Fibroblast of lung (primary cell): Measurements from ENCODE around the gene JKAMP.

Experiments used
- EZH2 ChIP-seq: IDR thresholded peaks from 2 replicates; pipeline ENCODE4 v1.5.1; 2012; ENCODE audit warnings: low read length, control low read depth, mild to moderate bottlenecking; ENCODE audit errors: missing control alignments
- TF ChIP-seq, protein P1 (sequence below), 2 donors: IDR thresholded peaks in 1 of 2; conservative IDR thresholded peaks in 1 of 2; 1 replicate in 1 of 2; 2 replicates in 1 of 2; pipeline ENCODE4 v1.5.1; 2011 to 2012; ENCODE audit warnings: low read length in 2 of 2, control low read depth in 1 of 2, inconsistent platforms in 1 of 2, low read depth in 1 of 2, mild to moderate bottlenecking in 1 of 2

DNA sequence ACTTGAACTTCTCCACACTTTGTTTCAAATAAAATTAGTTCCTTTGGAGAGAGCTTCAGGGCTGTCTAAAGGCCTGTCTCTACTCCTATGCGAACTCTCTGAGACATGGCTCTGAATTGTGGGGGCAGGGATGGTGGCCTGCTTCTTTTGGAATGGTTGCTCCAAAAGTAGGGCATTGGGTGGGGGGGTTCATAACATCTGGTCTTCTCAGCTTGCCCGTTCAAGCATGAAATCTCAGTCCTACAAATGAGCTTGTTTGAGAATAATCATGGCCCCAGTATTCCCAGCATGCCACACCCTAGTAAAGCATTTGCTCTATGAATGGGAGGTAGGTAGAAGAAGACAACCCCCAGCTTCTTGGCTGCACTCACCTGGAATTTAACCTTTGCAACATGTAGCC lies 25.8 kb upstream of the JKAMP start:
- TF ChIP-seq, protein P1, sequence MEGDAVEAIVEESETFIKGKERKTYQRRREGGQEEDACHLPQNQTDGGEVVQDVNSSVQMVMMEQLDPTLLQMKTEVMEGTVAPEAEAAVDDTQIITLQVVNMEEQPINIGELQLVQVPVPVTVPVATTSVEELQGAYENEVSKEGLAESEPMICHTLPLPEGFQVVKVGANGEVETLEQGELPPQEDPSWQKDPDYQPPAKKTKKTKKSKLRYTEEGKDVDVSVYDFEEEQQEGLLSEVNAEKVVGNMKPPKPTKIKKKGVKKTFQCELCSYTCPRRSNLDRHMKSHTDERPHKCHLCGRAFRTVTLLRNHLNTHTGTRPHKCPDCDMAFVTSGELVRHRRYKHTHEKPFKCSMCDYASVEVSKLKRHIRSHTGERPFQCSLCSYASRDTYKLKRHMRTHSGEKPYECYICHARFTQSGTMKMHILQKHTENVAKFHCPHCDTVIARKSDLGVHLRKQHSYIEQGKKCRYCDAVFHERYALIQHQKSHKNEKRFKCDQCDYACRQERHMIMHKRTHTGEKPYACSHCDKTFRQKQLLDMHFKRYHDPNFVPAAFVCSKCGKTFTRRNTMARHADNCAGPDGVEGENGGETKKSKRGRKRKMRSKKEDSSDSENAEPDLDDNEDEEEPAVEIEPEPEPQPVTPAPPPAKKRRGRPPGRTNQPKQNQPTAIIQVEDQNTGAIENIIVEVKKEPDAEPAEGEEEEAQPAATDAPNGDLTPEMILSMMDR (conservative IDR thresholded peaks at IDR 0.05 in 1 of 2, IDR thresholded peaks at IDR 0.05 in 1 of 2; ENCODE audit: low read depth in 1 of 2, low read length in 2 of 2): no peak
- no peak for TF ChIP-seq EZH2
